ENCODE data around the gene POLR1G.

The POLR1G gene

DNA sequence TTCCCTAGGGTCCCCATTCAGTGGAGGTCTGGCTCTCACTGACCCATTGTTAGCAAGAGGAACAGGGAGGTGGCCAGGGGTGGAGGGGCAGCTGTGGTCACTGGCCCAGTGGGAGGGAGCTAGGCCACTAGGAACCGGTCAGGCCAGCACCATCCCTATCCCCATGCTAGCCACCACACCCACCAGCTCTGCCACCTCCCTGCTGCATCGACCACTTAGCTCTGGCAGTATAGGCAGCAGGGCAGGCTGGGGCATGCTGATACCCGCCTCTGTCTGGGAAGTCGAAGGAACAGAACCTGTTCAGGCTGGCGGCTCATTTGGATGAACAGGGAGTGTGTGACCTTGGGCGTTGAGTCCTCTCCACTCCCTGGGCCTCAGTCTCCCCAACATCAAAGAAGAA lies 6.3 kb upstream of the POLR1G start:
- TF ChIP-seq, protein P1, sequence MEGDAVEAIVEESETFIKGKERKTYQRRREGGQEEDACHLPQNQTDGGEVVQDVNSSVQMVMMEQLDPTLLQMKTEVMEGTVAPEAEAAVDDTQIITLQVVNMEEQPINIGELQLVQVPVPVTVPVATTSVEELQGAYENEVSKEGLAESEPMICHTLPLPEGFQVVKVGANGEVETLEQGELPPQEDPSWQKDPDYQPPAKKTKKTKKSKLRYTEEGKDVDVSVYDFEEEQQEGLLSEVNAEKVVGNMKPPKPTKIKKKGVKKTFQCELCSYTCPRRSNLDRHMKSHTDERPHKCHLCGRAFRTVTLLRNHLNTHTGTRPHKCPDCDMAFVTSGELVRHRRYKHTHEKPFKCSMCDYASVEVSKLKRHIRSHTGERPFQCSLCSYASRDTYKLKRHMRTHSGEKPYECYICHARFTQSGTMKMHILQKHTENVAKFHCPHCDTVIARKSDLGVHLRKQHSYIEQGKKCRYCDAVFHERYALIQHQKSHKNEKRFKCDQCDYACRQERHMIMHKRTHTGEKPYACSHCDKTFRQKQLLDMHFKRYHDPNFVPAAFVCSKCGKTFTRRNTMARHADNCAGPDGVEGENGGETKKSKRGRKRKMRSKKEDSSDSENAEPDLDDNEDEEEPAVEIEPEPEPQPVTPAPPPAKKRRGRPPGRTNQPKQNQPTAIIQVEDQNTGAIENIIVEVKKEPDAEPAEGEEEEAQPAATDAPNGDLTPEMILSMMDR (IDR thresholded peaks at IDR 0.05; ENCODE audit: insufficient read depth, low read depth, low read length, missing control alignments), result no peak
- peak; percentile 99 for DNase-seq (ENCODE audit: low read depth)
- H3K4me3 ChIP-seq (ENCODE audit: low read length), result peak overlapping the region; percentile 7

DNA sequence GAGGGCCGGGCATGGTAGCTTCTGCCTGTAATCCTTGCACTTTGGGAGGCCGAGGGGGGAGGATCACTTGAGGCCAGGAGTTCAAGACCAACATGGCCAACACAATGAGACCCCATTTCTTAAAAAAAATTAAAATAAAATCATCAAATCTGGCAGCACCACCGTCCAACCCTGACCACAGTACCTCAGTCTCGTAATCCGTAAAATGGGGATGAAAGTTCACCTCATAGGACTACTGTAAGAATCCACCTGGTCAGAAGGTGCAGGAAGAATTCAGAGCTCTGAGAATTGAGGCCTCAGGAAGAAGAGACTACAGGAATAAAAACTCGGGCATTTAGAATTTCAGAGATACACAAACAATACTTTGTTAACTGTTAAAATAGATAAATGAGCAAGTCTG lies 4.6 kb upstream of the POLR1G start:
- peak overlapping the region; percentile 100 for H3K4me3 ChIP-seq (ENCODE audit: low read length)
- DNase-seq (ENCODE audit: low read depth), result no peak
- TF ChIP-seq, protein P1 (IDR thresholded peaks at IDR 0.05; ENCODE audit: insufficient read depth, low read depth, low read length, missing control alignments), result no peak

DNA sequence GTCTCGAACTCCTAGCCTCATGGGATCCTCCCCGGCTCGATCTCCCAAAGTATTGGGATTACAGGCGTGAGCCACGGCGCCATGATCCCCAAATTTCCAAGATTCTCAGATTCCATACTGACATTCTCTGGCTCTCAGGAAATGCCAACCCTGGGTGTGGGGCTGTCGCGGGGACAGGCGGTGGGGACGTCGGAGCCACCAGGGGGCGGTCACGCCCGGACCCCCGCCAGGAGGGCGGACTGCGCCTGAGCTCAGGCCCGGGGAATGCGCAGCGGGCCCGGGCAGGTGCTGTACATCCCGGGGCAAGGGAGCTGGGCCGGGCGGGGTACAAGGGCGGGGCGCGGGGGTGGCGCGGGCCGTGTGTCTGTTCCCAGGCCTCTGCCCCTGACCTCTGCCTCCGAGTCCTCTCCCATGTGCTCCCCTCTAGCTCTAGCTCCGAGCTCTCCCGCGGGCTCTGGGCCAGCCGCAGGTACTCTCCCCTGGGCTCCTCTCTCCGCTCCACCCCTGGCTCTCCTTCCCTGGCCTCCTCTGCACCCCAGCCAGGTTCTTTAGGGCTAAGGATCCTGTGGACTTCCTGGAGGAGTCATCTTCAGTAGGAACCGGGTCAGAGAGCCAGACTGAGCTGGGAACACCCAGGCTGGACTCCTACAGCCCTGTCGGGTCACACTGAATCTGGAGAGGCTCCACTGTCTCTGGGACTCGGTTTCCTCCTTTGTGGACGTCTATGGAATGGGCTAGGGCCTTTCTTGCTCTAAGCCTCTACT lies 4.0 kb upstream of the POLR1G start:
- H3K4me3 ChIP-seq (ENCODE audit: low read length), result peak overlapping the region; percentile 100
- TF ChIP-seq, protein P1 (IDR thresholded peaks at IDR 0.05; ENCODE audit: insufficient read depth, low read depth, low read length, missing control alignments), result peak; percentile 57
- DNase-seq (ENCODE audit: low read depth), result peak; percentile 90

DNA sequence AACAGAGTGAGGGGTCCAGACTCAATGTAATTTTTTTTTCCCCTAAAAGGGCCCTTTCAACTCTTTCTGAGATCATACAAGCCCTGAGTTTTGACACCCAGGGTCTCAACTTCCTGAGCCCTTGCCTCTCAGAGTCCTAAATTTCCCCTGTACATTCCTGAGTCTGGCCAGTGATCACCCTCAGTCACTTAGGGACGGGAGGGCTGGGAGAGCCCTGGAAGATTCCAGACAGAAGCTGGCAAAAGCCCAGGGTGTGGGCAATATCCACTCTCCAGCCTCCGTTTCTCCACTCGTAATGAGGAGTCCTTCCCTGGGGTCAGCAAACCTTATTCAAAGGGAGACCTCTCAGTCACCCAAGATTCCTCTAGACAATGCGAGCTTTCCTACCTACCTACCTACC lies 3.2 kb upstream of the POLR1G start:
- no peak for DNase-seq (ENCODE audit: low read depth)
- TF ChIP-seq, protein P1 (IDR thresholded peaks at IDR 0.05; ENCODE audit: insufficient read depth, low read depth, low read length, missing control alignments), result no peak
- H3K4me3 ChIP-seq (ENCODE audit: low read length), result peak overlapping the region; percentile 100

DNA sequence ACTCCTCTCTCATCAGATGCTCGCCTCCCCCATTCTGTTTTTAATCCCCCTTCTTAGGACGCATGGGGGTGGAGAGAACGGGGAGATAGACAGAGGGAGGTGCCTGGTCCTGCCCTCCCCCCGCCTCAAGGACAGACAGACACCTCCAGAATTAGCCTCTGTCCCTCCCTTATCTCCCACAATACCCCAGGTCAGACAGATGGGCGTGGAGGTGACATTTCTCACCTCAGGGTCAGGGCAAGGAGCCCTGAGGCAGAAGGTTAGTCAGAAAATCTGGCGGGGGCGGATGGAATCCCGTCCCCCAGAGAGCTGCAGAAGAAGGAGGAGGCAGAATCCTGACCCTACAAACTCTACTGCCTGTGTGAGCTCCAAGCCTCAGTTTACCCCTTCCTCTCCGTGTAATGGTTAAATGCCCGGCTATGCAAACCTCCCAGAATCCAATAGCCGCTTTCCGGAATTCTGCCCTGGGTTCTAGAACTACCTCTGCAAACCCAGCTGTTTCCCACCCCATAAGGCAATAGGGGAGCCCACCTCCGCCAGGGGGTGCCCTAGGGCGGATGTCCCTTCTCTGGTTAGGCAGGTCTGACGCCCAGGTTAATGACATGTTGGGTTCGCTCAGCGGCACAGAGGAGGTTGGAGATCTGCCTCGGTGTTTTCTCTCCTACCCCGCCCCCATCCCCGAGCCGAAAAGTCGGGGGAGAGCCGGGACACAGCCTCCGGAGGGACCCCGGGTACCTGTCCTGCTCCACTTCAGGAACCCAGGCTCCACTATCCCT lies 2.5 kb upstream of the POLR1G start:
- peak; percentile 79 for DNase-seq (ENCODE audit: low read depth)
- TF ChIP-seq, protein P1 (IDR thresholded peaks at IDR 0.05; ENCODE audit: insufficient read depth, low read depth, low read length, missing control alignments), result peak; percentile 70
- H3K4me3 ChIP-seq (ENCODE audit: low read length), result peak overlapping the region; percentile 100

DNA sequence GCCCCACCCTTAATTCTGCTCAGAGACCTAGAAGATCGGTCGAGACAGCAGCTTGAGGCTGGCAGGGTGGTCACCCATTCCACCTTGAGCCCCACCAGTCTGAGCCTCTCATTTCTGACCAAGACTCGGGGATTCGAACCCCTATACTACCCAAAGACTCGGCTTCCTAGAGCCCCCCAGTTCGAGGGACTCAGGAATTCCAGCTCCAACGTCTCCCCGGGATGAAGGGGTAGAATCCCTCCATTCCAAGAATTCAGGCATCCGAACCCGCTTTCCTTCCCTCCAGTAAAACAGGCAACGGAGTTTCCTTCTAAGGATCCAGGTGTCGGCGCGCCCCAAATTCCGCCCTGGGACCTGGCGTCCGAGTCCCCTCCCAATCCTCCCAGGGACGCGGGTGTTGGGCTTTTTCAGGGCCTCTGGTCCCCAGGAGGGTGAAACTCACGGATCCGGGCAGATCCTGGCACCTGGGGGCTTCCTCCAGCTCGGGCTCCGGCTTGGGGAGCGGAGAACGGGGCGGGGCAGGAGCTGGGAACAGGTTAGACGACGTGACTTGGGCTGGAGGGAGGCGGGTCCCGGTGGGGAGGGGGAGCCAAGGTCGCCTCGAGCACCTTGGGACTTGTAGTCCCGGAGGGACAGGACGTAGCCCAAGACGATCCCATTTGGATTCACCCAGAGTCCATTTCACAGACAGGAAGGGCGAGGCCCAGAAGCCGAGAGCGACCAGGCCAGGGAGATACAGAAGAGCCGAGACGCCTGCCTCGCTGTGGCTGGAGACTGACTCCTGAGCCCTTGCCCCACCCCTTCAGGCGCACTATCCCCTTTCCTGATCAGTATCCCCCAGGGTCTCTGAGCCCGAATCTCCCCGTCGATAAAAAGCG lies 1.6 kb upstream of the POLR1G start, which contains the start of gene PPP1R13L:
PPP1R13L (minus strand) TSS at position 513 of the 878 bp plus-strand sequence. CDS start 6,751 bp downstream, outside the sequence.
- TF ChIP-seq, protein P1 (IDR thresholded peaks at IDR 0.05; ENCODE audit: insufficient read depth, low read depth, low read length, missing control alignments), result no peak
- DNase-seq (ENCODE audit: low read depth), result peak; percentile 98
- H3K4me3 ChIP-seq (ENCODE audit: low read length), result peak within 1 kb of the TSS; percentile 100

Measured in epithelial cell of esophagus (primary cell).